ENCODE data around the gene STAMBP.

GRCh38 chr2:73844087-73844486, 15.3 kb downstream of the STAMBP start:
- no peak for TF ChIP-seq CTCF (IDR thresholded peaks at IDR 0.05; ENCODE audit: low read depth, low read length, missing input control)
- TF ChIP-seq ATF3 (IDR thresholded peaks at IDR 0.05) = no peak
- TF ChIP-seq TAF1 (conservative IDR thresholded peaks at IDR 0.05) = no peak
- TF ChIP-seq ZBTB33 (IDR thresholded peaks at IDR 0.05) = no peak
